Stomach (tissue), 9 donors: ENCODE measurements around the gene TIMM44. TPM values are rescaled to one million over a fixed set of nuclear protein-coding genes. Genes with fewer than 3 reads are reported as not detected.

Experiments
- DNase-seq, 2 donors: peaks; one replicate each; pipeline versions ENCODE4 v3.0.0 to v3.0.0-alpha.2; 2013 to 2019
- H3K27ac ChIP-seq, 5 donors: fragments of 200-600 bp in 4 of 5; sonication (generic) in 4 of 5; one replicate each; pipeline ENCODE4 v1.5.1; 2013 to 2019; ENCODE audit warnings: mild to moderate bottlenecking in 1 of 5, moderate library complexity in 1 of 5
- H3K27me3 ChIP-seq, 3 donors: fragments of 200-600 bp; sonication (generic); one replicate each; pipeline ENCODE4 v1.5.1; 2017 to 2019; ENCODE audit warnings: mixed run types in 1 of 3
- H3K36me3 ChIP-seq, 4 donors: fragments of 200-600 bp; sonication (generic); 1 replicate in 3 of 4; 2 replicates in 1 of 4; pipeline ENCODE4 v1.5.1; 2016 to 2019
- H3K4me1 ChIP-seq, 4 donors: fragments of 200-600 bp; sonication (generic); one replicate each; pipeline ENCODE4 v1.5.1; 2016 to 2019
- H3K4me3 ChIP-seq, 4 donors: fragments of 200-600 bp; sonication (generic) in 3 of 4; one replicate each; pipeline ENCODE4 v1.5.1; 2016 to 2019; ENCODE audit warnings: mild to moderate bottlenecking in 1 of 4
- H3K9me3 ChIP-seq, 4 donors: fragments of 200-600 bp; sonication (generic); one replicate each; pipeline ENCODE4 v1.5.1; 2016 to 2019
- EP300 ChIP-seq: sonication (generic); formaldehyde crosslinking; IDR thresholded peaks from one replicate; pipeline ENCODE4 v1.6.1; 2017; ENCODE audit warnings: antibody characterized with exemption
- POLR2A ChIP-seq, 4 donors: fragments of 450-650 bp; IDR thresholded peaks; one replicate each; pipeline ENCODE4 v1.6.1; 2016; ENCODE audit warnings: antibody characterized with exemption in 4 of 4, control low read depth in 2 of 4, mild to moderate bottlenecking in 1 of 4, moderate library complexity in 1 of 4
- POLR2AphosphoS5 ChIP-seq, 3 donors: sonication (generic); formaldehyde crosslinking; IDR thresholded peaks; one replicate each; pipeline ENCODE4 v1.6.1; 2016; ENCODE audit warnings: antibody characterized with exemption in 3 of 3
- WGBS, 5 donors: extraction: QIAGEN DNeasy Blood & Tissue Kit in 3 of 5; methylation state at CpG; one replicate each; pipeline versions ENCODE4 v1.1.5 to v1.1.7; 2013 to 2018; 5-methylcytosine and 5-hydroxymethylcytosine counted together
- intact Hi-C: fragments of 100-400 bp; cut with DNase I; formaldehyde crosslinking; loops from one replicate; pipeline ENCODE4 v1.15.1; 2023; ENCODE audit warnings: low total_unique reads
- polyA plus RNA-seq, 3 donors: library from polyadenylated mRNA; stranded (reverse); fragments of 200-250 nt; gene quantifications; one replicate each; pipeline ENCODE4 v1.2.3, GENCODE V29; 2013
- total RNA-seq, 5 donors: library from RNA; depleted of rRNA; stranded (reverse); fragments of >200 nt; gene quantifications; one replicate each; pipeline versions ENCODE4 v1.1.0 to v1.2.3, GENCODE V29; 2014 to 2016
- TF ChIP-seq, protein P1 (sequence below), 7 experiments: fragments of 450-650 bp in 4 of 7; fragments of 200-600 bp in 3 of 7; sonication (generic) in 3 of 7; IDR thresholded peaks; one replicate each; pipeline ENCODE4 v1.5.1; 2016 to 2019; ENCODE audit warnings: antibody characterized with exemption in 7 of 7, control low read depth in 2 of 7, mild to moderate bottlenecking in 1 of 7
- donor health status: healthy with polysubstance abuse.
- donor health status: Bipolar disorder and iron deficiency.
- donor health status: healthy.

Gene TIMM44
- total and polyA plus RNA-seq, 8 donors: 41.0 to 123 (median 52.8) TPM

DNA sequence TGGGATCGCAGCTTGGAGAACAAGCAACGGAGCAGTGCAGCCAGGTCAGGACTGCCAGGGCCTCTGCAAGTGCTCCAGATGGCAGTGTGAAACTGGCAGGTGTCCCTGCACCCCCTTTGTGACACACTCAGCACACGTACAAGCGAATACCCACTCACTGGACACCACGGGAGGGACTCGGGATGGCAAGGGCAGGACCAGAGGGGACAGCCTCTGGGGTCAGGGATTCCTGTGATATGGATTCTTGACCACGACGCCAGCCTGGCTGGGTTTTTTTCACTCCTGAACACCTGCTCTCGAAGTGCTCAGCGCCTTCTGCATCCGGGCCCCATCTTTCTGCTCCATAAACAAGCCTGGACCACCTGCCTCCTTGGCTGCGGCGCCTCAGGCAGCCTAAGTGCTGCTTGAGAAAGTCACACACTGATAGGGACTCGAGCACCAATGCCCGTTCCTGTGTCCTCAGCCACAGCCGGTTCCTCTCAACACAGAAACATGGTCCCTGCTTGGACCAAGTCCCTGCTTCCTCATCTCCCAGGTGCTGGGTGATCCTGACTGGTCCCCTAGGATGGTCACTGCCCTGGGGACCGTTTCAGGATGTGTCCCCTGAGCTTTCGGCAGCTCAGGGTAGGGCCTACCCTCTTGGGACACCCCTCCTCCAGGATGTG lies 40.0 kb upstream of the TIMM44 start:
- H3K4me1 ChIP-seq: peaks cover 21 to 33% (median 30%) of the 10 kb centered on the region in 4 donors
- peak overlapping the region in 2 of 5 donors; percentile 35 to 57 for H3K27ac ChIP-seq
- no peaks in the 10 kb centered on the region for H3K9me3 ChIP-seq
- DNase-seq: no peak
- WGBS, 5 donors: 91 to 95% (median 92%) methylated on average over 14 to 18 of the region's 18 CpGs
- TF ChIP-seq EP300: no peak
- no peak for TF ChIP-seq POLR2A (IDR thresholded peaks at IDR 0.05)
- no peak for TF ChIP-seq POLR2AphosphoS5 (IDR thresholded peaks at IDR 0.05)
- TF ChIP-seq, protein P1, sequence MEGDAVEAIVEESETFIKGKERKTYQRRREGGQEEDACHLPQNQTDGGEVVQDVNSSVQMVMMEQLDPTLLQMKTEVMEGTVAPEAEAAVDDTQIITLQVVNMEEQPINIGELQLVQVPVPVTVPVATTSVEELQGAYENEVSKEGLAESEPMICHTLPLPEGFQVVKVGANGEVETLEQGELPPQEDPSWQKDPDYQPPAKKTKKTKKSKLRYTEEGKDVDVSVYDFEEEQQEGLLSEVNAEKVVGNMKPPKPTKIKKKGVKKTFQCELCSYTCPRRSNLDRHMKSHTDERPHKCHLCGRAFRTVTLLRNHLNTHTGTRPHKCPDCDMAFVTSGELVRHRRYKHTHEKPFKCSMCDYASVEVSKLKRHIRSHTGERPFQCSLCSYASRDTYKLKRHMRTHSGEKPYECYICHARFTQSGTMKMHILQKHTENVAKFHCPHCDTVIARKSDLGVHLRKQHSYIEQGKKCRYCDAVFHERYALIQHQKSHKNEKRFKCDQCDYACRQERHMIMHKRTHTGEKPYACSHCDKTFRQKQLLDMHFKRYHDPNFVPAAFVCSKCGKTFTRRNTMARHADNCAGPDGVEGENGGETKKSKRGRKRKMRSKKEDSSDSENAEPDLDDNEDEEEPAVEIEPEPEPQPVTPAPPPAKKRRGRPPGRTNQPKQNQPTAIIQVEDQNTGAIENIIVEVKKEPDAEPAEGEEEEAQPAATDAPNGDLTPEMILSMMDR (IDR thresholded peaks at IDR 0.05): no peak
- no peaks in the 10 kb centered on the region for H3K27me3 ChIP-seq
- intact Hi-C loops: no loop called here
- peaks cover 47 to 98% (median 95%) of the 10 kb centered on the region in 4 donors for H3K36me3 ChIP-seq
- no peak overlapping the region for H3K4me3 ChIP-seq

DNA sequence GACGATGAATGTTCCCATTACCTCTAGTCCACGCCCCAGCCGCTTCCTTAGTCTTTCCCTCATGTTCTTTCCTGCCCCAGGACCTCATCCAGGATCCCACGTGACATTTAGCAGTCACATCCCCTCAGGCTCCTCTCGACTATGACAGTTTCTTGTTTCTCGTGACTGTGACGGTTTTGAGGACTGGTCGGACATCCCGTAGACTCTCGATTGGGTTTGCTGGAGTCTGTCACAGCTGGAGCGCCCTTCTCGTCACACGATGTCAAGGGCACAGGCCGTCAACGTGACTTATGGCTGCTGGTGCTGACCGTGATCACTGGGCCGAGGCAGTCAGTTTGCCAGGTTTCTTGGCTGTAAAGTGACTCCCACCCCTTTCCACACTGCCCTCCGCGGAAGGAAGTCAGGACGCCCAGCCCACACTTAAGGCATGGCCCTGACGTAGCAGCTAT lies 39.2 kb upstream of the TIMM44 start:
- intact Hi-C loops: no loop called here
- Histone ChIP-seq H3K4me3 (no peak overlapping the region), H3K27me3 (no peaks in the 10 kb centered on the region), H3K27ac (peak overlapping the region in 2 of 5 donors; percentile 38 to 57), H3K4me1 (peaks cover 18 to 26% (median 24%) of the 10 kb centered on the region in 4 donors), H3K36me3 (peaks cover 49 to 98% (median 95%) of the 10 kb centered on the region in 4 donors), H3K9me3 (no peaks in the 10 kb centered on the region)
- 80 to 84% (median 83%) methylated on average over 21 of the region's 21 CpGs for WGBS, 5 donors
- no peak for DNase-seq
- TF ChIP-seq POLR2AphosphoS5 (IDR thresholded peaks at IDR 0.05) (no peak), POLR2A (IDR thresholded peaks at IDR 0.05) (no peak), EP300 (no peak)
- TF ChIP-seq, protein P1 (IDR thresholded peaks at IDR 0.05): no peak

DNA sequence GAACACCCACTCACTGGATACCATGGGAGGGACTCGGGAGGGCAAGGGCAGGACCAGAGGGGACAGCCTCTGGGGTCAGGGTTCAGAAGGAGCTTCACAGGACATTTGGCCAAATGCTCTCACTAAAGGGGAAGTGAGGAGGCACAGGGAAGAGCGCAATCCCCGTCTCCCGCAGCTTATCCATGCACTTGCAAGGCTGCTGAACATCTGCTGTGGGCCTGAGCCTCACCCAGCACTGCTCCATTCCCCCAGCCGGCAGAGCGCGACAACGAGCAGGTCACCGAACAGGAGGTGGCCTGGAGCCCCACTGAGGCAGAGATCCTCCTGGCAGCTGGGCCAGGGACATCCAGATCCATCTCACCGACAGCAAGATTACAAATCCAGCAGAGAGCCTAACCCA lies 38.6 kb upstream of the TIMM44 start:
- H3K4me3 ChIP-seq: no peak overlapping the region
- H3K27me3 ChIP-seq: no peaks in the 10 kb centered on the region
- H3K4me1 ChIP-seq: peaks cover 12 to 20% (median 18%) of the 10 kb centered on the region in 4 donors
- H3K9me3 ChIP-seq: no peaks in the 10 kb centered on the region
- peaks cover 52 to 98% (median 95%) of the 10 kb centered on the region in 4 donors for H3K36me3 ChIP-seq
- peak overlapping the region in 4 of 5 donors; percentile 15 to 57 (median 29) for H3K27ac ChIP-seq
- TF ChIP-seq POLR2AphosphoS5 (IDR thresholded peaks at IDR 0.05) (no peak), EP300 (no peak), POLR2A (IDR thresholded peaks at IDR 0.05) (no peak)
- TF ChIP-seq, protein P1 (IDR thresholded peaks at IDR 0.05): no peak
- DNase-seq: no peak
- 84 to 90% (median 89%) methylated on average over 6 to 10 of the region's 10 CpGs for WGBS, 5 donors
- intact Hi-C loops: no loop called here

DNA sequence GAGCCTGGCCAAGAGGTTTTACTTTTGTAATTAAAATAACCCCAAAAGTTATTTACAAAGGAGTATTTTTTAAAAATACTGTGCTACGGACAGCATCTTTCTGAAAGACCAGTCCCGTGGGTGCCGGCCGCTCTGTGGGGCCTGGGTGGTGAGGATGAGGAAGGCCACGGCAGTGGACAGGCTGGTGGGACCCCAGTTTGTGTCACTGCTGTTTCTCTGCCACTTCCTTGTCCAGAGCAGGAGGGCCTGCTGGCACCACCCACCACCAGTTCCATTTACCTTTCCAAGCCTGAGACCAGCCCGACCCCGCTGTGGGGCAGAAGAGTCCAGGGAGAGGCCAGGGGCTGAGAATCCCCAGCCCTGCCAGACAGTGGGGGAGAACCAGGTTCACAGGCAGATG lies 38.2 kb upstream of the TIMM44 start:
- Histone ChIP-seq H3K4me1 (peaks cover 8 to 17% (median 14%) of the 10 kb centered on the region in 4 donors), H3K4me3 (no peak overlapping the region), H3K36me3 (peaks cover 52 to 100% (median 98%) of the 10 kb centered on the region in 4 donors), H3K27me3 (no peaks in the 10 kb centered on the region), H3K27ac (peak overlapping the region in 3 of 5 donors; percentile 15 to 57 (median 38)), H3K9me3 (no peaks in the 10 kb centered on the region)
- WGBS, 5 donors: 92 to 98% (median 94%) methylated on average over 6 to 7 of the region's 7 CpGs
- TF ChIP-seq, protein P1 (IDR thresholded peaks at IDR 0.05): no peak
- TF ChIP-seq EP300: no peak
- DNase-seq: no peak
- intact Hi-C loops: no loop called here
